CD4-positive, alpha-beta T cell treated with Interleukin-17A for 4 hours (primary cell): ENCODE data around the gene METTL3.
A peak's percentile ranks its signal among the peaks of the same experiment; 100 is the strongest.
"Not testable (repeated sequence)": the region's sequence is repeated elsewhere in the genome, so short reads cannot be mapped to it uniquely, and the experiment has no call there.

Source experiments
- DNase-seq: peaks from one replicate; pipeline ENCODE4 v3.0.0-alpha.2; 2020; ENCODE audit warnings: mixed read lengths

Gene METTL3

DNA sequence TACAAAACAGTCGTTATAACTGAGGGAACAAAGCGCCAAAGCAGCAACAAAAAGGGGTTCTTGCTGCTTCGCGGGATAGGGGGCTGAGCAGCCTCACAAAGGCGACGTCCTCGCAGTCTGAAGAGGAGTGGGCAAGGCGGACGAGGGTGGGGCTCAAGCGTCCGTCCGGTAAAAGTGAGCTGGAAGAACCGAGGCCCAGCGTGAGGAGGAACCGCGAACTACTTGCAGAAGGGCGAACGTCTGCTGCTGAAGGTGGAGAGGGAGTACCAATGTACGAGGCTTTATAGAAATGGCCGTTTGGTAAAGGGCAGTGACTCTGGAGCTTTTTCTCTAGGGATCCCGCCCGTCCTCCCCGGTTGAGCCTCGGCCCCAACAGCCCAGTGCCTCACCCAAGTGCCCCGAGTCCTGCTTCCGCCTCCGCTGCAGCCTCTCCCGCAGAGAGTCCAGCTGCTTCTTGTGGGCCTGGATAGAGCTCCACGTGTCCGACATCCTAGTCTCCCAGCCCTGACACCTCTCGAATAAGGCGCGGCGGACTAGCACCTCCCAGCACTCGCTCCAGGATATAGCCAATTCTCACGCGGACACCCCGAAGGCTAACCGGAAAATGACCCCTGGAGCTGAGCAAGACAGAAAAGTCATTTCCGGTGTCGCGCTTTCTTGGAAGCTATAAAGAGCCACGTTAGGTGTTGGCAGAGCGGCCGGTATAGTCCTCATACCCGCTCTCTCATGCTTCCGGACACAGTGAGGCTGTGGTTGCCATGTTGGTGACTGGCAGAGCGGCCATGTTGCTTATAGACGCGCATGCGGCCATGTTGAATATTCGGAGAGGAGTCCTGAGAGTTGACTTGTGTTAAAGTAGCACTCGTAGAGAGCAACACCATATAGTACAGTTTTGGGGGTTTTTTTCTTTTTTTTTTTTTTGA is at the start of gene METTL3:
METTL3 (minus strand) TSS at position 606 of the 923 bp plus-strand sequence; CDS start at position 489, 117 bp downstream.
- peak; percentile 92 for DNase-seq

DNA sequence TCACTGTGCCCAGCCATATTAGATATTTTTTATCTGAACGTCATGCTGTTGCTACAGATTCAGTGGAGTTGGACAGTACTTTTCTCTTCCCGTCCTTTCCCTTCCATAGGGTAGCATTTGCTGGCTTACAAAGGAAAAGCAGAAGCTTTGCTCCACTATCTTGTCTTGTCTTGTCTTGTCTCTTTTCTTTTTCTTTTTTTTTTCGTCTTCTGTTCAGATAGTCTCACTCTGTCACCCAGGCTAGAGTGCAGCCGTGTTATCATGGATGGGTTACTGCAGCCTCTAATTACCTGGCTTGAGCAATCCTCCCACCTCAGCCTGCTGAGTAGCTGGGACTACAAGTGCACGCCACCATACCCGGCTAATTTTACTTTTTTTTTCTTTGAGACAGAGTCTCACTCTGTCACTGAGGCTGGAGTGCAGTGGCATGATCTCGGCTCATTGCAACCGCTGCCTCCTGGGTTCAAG is 47.6 kb upstream of the METTL3 start:
- no peak for DNase-seq

- DNase-seq, result peak; percentile 83
These were observed 46.2 kb upstream of the METTL3 start for GRCh38 chr14:21557084-21557901.

GRCh38 chr14:21556378-21557083 is 45.4 kb upstream of the METTL3 start:
- no peak for DNase-seq

DNA sequence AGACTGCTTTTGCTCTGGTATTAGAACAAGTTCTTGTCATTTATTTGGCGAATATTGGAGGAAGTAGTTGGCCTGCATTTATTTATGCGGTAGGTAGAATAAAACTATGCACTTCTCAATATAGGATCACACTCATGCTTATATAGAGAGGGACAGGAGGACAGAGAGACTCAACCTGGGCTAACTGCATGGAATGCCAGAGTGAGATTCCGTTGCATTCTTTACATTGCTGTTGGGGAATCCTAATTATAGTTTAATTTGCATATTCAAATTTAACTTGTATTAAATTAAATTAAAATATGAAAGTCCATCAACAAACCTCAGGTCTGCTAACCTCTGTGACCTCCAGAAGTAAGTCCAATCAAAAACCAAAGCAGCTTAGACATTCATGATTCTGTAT is 42.1 kb upstream of the METTL3 start:
- no peak for DNase-seq

DNA sequence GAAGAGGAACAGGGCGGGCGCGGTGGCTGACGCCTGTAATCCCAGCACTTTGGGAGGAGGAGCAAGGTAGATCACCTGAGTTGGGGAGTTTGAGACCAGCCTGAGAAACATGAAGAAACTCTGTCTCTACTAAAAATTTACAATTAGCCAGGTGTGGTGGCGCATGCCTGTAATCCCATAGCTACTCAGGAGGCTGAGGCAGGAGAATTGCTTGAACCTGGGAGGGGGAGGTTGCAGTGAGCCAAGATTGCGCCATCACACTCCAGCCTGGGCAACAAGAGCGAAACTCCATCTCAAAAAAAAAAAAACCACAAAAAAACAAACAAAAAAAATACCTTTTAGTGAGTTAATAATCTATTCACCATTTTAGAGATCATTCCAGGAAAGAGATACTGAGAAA is 33.4 kb upstream of the METTL3 start:
- DNase-seq, result not testable (repeated sequence)

- no peak for DNase-seq
These were observed 32.8 kb upstream of the METTL3 start for GRCh38 chr14:21543963-21544362.

- no peak for DNase-seq
These were observed 32.4 kb upstream of the METTL3 start for GRCh38 chr14:21543521-21543960.

GRCh38 chr14:21541413-21542074 is 30.4 kb upstream of the METTL3 start:
- DNase-seq, result no peak

GRCh38 chr14:21539189-21539940 is 28.2 kb upstream of the METTL3 start:
- DNase-seq, result no peak

DNA sequence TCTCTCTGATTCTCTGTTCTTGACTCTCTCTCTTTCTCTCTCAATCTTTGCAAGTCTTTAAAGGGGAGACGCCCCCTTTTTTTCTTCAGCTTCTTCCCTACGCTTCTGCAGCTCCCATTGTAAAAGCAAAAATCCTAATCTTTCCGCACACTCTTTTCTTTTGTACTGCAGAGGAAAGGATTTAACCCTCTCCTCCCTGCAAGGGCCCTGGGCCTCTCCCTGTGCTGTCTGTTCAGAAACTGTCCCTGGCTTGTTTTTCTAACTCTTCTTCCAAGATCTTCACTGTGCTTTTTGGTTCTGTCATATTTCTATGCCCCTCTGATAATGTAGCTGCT is 25.9 kb upstream of the METTL3 start:
- DNase-seq, result no peak

GRCh38 chr14:21536418-21537089 is 25.4 kb upstream of the METTL3 start:
- DNase-seq, result no peak

- no peak for DNase-seq
These were observed 24.6 kb upstream of the METTL3 start for GRCh38 chr14:21535545-21536417.

GRCh38 chr14:21534576-21534975 is 23.4 kb upstream of the METTL3 start:
- no peak for DNase-seq

DNA sequence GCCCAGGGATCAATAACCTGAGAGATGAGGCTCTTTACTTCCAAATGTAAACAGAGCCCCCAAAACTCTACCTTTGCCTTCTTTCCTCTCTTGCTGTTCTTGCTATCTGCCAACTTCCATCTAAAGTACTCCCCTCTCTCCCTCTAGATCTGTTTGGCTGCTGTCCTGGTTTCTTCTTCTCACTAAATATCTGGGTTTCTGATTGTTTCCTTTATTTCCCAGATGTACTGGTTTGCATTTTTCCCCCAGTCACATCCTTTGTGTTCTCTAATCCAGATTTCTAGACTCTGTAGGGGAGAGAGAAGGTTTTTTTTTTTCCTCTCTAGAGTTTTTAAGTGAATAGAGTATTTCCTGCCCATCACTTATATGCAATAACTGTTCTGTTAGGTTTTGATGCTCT is 22.2 kb upstream of the METTL3 start:
- no peak for DNase-seq

- DNase-seq, result no peak
These were observed 18.4 kb upstream of the METTL3 start for GRCh38 chr14:21529515-21529914.

DNA sequence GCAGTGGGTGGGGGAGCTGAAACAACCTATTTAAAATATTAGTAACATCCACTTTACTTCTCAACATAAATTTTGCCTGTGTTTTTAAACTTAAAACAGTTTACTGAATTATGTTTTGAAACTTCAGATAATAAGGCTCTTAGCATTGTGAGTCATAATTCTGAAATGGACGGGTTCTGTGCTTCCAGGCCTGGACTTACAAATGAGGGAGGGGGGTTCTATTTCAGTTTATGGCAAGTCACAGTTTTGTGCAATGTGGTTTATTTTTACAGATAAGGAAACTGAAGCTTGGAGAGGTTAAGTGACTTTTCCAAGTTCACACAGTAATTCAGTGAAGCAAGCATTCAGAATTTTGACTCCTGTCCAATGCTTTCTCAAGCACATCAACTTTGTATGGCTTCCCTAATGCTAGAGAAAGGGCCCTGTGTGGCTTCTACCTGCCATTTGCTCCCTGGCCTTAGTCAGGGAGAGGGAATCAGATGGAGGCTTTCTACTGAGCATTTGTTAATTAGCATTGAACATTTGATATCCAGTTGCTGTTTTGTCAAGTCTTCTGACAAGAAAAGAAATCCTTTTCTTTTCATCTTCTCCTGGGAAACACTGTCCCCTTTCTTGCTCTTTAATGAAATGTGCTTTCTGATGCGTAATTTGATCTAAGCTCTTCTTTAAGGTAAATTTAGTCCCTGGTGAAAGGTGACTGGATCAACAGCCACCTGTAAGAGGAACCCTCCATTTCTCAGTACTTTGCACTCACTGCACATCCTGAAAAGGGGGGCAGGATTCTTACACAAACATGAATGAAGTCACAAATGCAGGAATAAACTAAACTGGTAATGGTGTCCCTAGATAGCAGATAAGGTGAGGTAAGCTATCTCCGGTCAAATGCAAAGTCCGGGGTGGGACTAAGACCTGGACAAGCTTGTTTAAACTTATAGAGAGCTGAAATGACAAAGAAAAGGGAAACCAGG is 17.5 kb upstream of the METTL3 start:
- DNase-seq, result no peak

GRCh38 chr14:21527318-21527679 is 16.2 kb upstream of the METTL3 start:
- DNase-seq, result no peak
